ENCODE measurements around the gene BBIP1. TPM values are rescaled to one million over a fixed set of nuclear protein-coding genes. Genes with fewer than 3 reads are reported as not detected.

BBIP1 gene
- total and polyA plus RNA-seq, 10 of the 15 experiments (the other 5 are each of a cell fraction or from before 2014, with no cell fraction given): 13.8 to 40.8 (median 31.3) TPM

DNA sequence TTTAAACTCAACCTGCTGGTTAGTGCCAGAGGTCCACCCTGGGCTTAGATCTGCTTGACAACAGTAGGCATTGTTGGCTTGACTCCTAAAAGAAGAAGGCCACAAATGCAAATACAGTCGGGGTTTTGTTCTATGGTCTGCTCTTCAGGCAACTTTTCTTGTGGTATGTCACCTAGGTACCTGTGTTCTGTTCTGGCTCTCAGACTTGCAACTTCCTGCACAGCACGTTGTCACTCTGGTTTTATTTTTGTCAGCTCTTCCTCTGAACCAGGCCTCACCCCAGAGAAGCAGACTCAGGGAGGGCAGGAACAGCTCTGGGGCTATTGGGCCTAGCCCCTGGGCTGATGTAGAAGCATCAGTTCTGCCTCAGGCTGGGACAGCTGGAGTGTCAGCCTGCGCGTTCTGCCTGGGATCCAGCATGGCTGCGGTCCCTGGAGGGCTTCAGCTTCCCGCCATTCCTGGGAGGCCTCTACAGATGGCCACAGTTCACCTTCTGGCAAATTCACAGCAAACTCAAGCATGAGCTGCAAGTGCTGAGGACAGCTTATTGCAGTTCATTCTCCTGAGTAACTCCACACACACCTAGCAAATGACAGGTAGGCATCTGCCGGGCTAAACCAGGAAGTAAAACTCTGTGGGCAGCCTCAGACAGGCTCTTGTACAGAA is 58.3 kb downstream of the BBIP1 start (continued):
- no peak for TF ChIP-seq CEBPZ (IDR thresholded peaks at IDR 0.05; ENCODE audit: low read depth, low read length)
- TF ChIP-seq NFIC (IDR thresholded peaks at IDR 0.05; ENCODE audit: low read depth, low read length): peak; percentile 44; the same call in 1 of the 2 replicates
- TF ChIP-seq, protein P1, sequence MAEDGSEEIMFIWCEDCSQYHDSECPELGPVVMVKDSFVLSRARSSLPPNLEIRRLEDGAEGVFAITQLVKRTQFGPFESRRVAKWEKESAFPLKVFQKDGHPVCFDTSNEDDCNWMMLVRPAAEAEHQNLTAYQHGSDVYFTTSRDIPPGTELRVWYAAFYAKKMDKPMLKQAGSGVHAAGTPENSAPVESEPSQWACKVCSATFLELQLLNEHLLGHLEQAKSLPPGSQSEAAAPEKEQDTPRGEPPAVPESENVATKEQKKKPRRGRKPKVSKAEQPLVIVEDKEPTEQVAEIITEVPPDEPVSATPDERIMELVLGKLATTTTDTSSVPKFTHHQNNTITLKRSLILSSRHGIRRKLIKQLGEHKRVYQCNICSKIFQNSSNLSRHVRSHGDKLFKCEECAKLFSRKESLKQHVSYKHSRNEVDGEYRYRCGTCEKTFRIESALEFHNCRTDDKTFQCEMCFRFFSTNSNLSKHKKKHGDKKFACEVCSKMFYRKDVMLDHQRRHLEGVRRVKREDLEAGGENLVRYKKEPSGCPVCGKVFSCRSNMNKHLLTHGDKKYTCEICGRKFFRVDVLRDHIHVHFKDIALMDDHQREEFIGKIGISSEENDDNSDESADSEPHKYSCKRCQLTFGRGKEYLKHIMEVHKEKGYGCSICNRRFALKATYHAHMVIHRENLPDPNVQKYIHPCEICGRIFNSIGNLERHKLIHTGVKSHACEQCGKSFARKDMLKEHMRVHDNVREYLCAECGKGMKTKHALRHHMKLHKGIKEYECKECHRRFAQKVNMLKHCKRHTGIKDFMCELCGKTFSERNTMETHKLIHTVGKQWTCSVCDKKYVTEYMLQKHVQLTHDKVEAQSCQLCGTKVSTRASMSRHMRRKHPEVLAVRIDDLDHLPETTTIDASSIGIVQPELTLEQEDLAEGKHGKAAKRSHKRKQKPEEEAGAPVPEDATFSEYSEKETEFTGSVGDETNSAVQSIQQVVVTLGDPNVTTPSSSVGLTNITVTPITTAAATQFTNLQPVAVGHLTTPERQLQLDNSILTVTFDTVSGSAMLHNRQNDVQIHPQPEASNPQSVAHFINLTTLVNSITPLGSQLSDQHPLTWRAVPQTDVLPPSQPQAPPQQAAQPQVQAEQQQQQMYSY (CRISPR knock-in tag; IDR thresholded peaks at IDR 0.05): peak; percentile 17; the same call in 1 of the 2 replicates
- peak; percentile 20; the same call in 1 of the 2 replicates for TF ChIP-seq CREB1 (IDR thresholded peaks at IDR 0.05; ENCODE audit: low read depth)
- TF ChIP-seq, protein P2, sequence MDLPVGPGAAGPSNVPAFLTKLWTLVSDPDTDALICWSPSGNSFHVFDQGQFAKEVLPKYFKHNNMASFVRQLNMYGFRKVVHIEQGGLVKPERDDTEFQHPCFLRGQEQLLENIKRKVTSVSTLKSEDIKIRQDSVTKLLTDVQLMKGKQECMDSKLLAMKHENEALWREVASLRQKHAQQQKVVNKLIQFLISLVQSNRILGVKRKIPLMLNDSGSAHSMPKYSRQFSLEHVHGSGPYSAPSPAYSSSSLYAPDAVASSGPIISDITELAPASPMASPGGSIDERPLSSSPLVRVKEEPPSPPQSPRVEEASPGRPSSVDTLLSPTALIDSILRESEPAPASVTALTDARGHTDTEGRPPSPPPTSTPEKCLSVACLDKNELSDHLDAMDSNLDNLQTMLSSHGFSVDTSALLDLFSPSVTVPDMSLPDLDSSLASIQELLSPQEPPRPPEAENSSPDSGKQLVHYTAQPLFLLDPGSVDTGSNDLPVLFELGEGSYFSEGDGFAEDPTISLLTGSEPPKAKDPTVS (IDR thresholded peaks at IDR 0.05; ENCODE audit: low read depth, low read length): no peak
- TF ChIP-seq RFX5 (IDR thresholded peaks at IDR 0.05; ENCODE audit: low read depth, low read length): peak; percentile 69
- no peak for TF ChIP-seq NRF1 (conservative IDR thresholded peaks at IDR 0.05; ENCODE audit: low read depth, low read length)
- no peak for TF ChIP-seq CEBPB (IDR thresholded peaks at IDR 0.05; ENCODE audit: borderline replicate concordance in 1 of 2, low read depth in 2 of 2, low read length in 2 of 2)
- TF ChIP-seq, protein P3, sequence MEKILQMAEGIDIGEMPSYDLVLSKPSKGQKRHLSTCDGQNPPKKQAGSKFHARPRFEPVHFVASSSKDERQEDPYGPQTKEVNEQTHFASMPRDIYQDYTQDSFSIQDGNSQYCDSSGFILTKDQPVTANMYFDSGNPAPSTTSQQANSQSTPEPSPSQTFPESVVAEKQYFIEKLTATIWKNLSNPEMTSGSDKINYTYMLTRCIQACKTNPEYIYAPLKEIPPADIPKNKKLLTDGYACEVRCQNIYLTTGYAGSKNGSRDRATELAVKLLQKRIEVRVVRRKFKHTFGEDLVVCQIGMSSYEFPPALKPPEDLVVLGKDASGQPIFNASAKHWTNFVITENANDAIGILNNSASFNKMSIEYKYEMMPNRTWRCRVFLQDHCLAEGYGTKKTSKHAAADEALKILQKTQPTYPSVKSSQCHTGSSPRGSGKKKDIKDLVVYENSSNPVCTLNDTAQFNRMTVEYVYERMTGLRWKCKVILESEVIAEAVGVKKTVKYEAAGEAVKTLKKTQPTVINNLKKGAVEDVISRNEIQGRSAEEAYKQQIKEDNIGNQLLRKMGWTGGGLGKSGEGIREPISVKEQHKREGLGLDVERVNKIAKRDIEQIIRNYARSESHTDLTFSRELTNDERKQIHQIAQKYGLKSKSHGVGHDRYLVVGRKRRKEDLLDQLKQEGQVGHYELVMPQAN (conservative IDR thresholded peaks at IDR 0.05): no peak; the same call in 1 of the 2 replicates
- peak; percentile 46; the same call in 1 of the 2 replicates for TF ChIP-seq YY1 (IDR thresholded peaks at IDR 0.05; ENCODE audit: low read depth, low read length)
- peak; percentile 85 for TF ChIP-seq DPF2 (IDR thresholded peaks at IDR 0.05)
- no peak for TF ChIP-seq ZBED1 (IDR thresholded peaks at IDR 0.05; ENCODE audit: borderline replicate concordance)

All from GM12878 (cell line).